HEK293 (cell line): ENCODE measurements around the gene AGO4.

Experiments
- BCL11A ChIP-seq: fragments of 450-650 bp; formaldehyde crosslinking; IDR thresholded peaks from 2 replicates; pipeline ENCODE4 v1.5.1; 2016; ENCODE audit warnings: low read depth, missing biosample characterization, missing genetic modification characterization
- EGR2 ChIP-seq: fragments of 450-650 bp; formaldehyde crosslinking; IDR thresholded peaks from 2 replicates; pipeline ENCODE4 v1.5.1; 2016; ENCODE audit warnings: low read depth, missing biosample characterization, missing genetic modification characterization
- FEZF1 ChIP-seq: fragments of 450-650 bp; formaldehyde crosslinking; IDR thresholded peaks from 2 replicates; pipeline ENCODE4 v1.5.1; 2016; ENCODE audit warnings: missing biosample characterization, missing genetic modification characterization
- IKZF3 ChIP-seq: fragments of 450-650 bp; IDR thresholded peaks from 2 replicates; pipeline ENCODE4 v1.5.0; 2018; ENCODE audit warnings: missing biosample characterization, mild to moderate bottlenecking, missing genetic modification characterization, moderate library complexity
- KLF16 ChIP-seq: fragments of 450-650 bp; formaldehyde crosslinking; IDR thresholded peaks from 2 replicates; pipeline ENCODE4 v1.5.1; 2017; ENCODE audit warnings: missing biosample characterization, missing genetic modification characterization
- KLF9 ChIP-seq: fragments of 450-650 bp; formaldehyde crosslinking; IDR thresholded peaks from 2 replicates; pipeline ENCODE4 v1.5.1; 2016; ENCODE audit warnings: missing biosample characterization, missing genetic modification characterization, low read depth
- SALL2 ChIP-seq: fragments of 450-650 bp; formaldehyde crosslinking; IDR thresholded peaks from 2 replicates; pipeline ENCODE4 v1.5.0; 2017; ENCODE audit warnings: missing biosample characterization, mild to moderate bottlenecking, missing genetic modification characterization, borderline replicate concordance
- SCRT1 ChIP-seq: fragments of 450-650 bp; formaldehyde crosslinking; IDR thresholded peaks from 2 replicates; pipeline ENCODE4 v1.5.1; 2016; ENCODE audit warnings: missing biosample characterization, missing genetic modification characterization, borderline replicate concordance
- SETDB1 ChIP-seq: IDR thresholded peaks from one replicate; pipeline ENCODE4 v1.6.1; 2017; ENCODE audit warnings: mild to moderate bottlenecking, low read length, moderate library complexity, mixed read lengths; ENCODE audit not compliant: insufficient read length
- ZBTB21 ChIP-seq: fragments of 450-650 bp; formaldehyde crosslinking; IDR thresholded peaks from 2 replicates; pipeline ENCODE4 v1.5.1; 2017; ENCODE audit warnings: missing biosample characterization, missing genetic modification characterization
- ZBTB48 ChIP-seq: fragments of 450-650 bp; formaldehyde crosslinking; IDR thresholded peaks from 2 replicates; pipeline ENCODE4 v1.5.1; 2016; ENCODE audit warnings: missing biosample characterization, missing genetic modification characterization
- ZBTB7A ChIP-seq: fragments of 450-650 bp; formaldehyde crosslinking; IDR thresholded peaks from 2 replicates; pipeline ENCODE4 v1.5.1; 2016; ENCODE audit warnings: low read depth, missing biosample characterization, missing genetic modification characterization
- ZFP41 ChIP-seq: fragments of 450-650 bp; formaldehyde crosslinking; IDR thresholded peaks from 2 replicates; pipeline ENCODE4 v1.5.1; 2016; ENCODE audit warnings: missing biosample characterization, missing genetic modification characterization, borderline replicate concordance
- ZNF10 ChIP-seq: fragments of 450-650 bp; formaldehyde crosslinking; IDR thresholded peaks from 2 replicates; pipeline ENCODE4 v1.5.1; 2017; ENCODE audit warnings: missing biosample characterization, missing genetic modification characterization
- ZNF114 ChIP-seq: fragments of 450-650 bp; formaldehyde crosslinking; IDR thresholded peaks from 2 replicates; pipeline ENCODE4 v1.5.0; 2017; ENCODE audit warnings: missing biosample characterization, missing genetic modification characterization
- ZNF121 ChIP-seq: fragments of 450-650 bp; formaldehyde crosslinking; IDR thresholded peaks from 2 replicates; pipeline ENCODE4 v1.5.1; 2016; ENCODE audit warnings: missing biosample characterization, missing genetic modification characterization
- ZNF132 ChIP-seq: fragments of 450-650 bp; formaldehyde crosslinking; IDR thresholded peaks from 2 replicates; pipeline ENCODE4 v1.5.1; 2017; ENCODE audit warnings: missing biosample characterization, missing genetic modification characterization, borderline replicate concordance
- ZNF155 ChIP-seq: fragments of 450-650 bp; formaldehyde crosslinking; IDR thresholded peaks from 2 replicates; pipeline ENCODE4 v1.5.1; 2016; ENCODE audit warnings: missing biosample characterization, missing genetic modification characterization
- ZNF169 ChIP-seq: fragments of 450-650 bp; formaldehyde crosslinking; IDR thresholded peaks from 2 replicates; pipeline ENCODE4 v1.5.1; 2016; ENCODE audit warnings: missing biosample characterization, missing genetic modification characterization
- ZNF175 ChIP-seq: fragments of 450-650 bp; formaldehyde crosslinking; IDR thresholded peaks from 2 replicates; pipeline ENCODE4 v1.5.1; 2016; ENCODE audit warnings: missing biosample characterization, missing genetic modification characterization
- ZNF202 ChIP-seq: fragments of 450-650 bp; formaldehyde crosslinking; IDR thresholded peaks from 2 replicates; pipeline ENCODE4 v1.5.1; 2016; ENCODE audit warnings: missing biosample characterization, missing genetic modification characterization, borderline replicate concordance
- ZNF211 ChIP-seq: fragments of 450-650 bp; formaldehyde crosslinking; IDR thresholded peaks from 2 replicates; pipeline ENCODE4 v1.5.1; 2016; ENCODE audit warnings: low read depth, missing biosample characterization, missing genetic modification characterization
- ZNF23 ChIP-seq: fragments of 450-650 bp; formaldehyde crosslinking; IDR thresholded peaks from 2 replicates; pipeline ENCODE4 v1.5.1; 2016; ENCODE audit warnings: missing biosample characterization, missing genetic modification characterization, borderline replicate concordance
- ZNF248 ChIP-seq: fragments of 450-650 bp; formaldehyde crosslinking; IDR thresholded peaks from 2 replicates; pipeline ENCODE4 v1.5.1; 2017; ENCODE audit warnings: missing biosample characterization, missing genetic modification characterization
- ZNF266 ChIP-seq: fragments of 450-650 bp; formaldehyde crosslinking; IDR thresholded peaks from 2 replicates; pipeline ENCODE4 v1.5.1; 2016; ENCODE audit warnings: missing biosample characterization, missing genetic modification characterization, low read depth
- ZNF302 ChIP-seq: fragments of 450-650 bp; formaldehyde crosslinking; IDR thresholded peaks from 2 replicates; pipeline ENCODE4 v1.5.1; 2016; ENCODE audit warnings: missing biosample characterization, missing genetic modification characterization, low read depth
- ZNF341 ChIP-seq: fragments of 450-650 bp; formaldehyde crosslinking; IDR thresholded peaks from 2 replicates; pipeline ENCODE4; 2016; ENCODE audit warnings: low read depth, missing biosample characterization, missing genetic modification characterization
- ZNF350 ChIP-seq: fragments of 450-650 bp; formaldehyde crosslinking; IDR thresholded peaks from 2 replicates; pipeline ENCODE4 v1.5.0; 2017; ENCODE audit warnings: missing biosample characterization, mild to moderate bottlenecking, missing genetic modification characterization
- ZNF404 ChIP-seq: fragments of 450-650 bp; formaldehyde crosslinking; IDR thresholded peaks from 2 replicates; pipeline ENCODE4 v1.5.1; 2017; ENCODE audit warnings: missing biosample characterization, missing genetic modification characterization
- ZNF426 ChIP-seq: fragments of 450-650 bp; formaldehyde crosslinking; IDR thresholded peaks from 2 replicates; pipeline ENCODE4 v1.5.1; 2017; ENCODE audit warnings: missing biosample characterization, missing genetic modification characterization, mild to moderate bottlenecking, inconsistent platforms, moderate library complexity
- ZNF449 ChIP-seq: fragments of 450-650 bp; formaldehyde crosslinking; IDR thresholded peaks from 2 replicates; pipeline ENCODE4 v1.5.1; 2017; ENCODE audit warnings: missing biosample characterization, mild to moderate bottlenecking, missing genetic modification characterization, moderate library complexity
- ZNF530 ChIP-seq: fragments of 450-650 bp; formaldehyde crosslinking; IDR thresholded peaks from 2 replicates; pipeline ENCODE4 v1.5.1; 2016; ENCODE audit warnings: low read depth, missing biosample characterization, missing genetic modification characterization
- ZNF555 ChIP-seq: fragments of 450-650 bp; formaldehyde crosslinking; conservative IDR thresholded peaks from 2 replicates; pipeline ENCODE4 v1.5.1; 2017; ENCODE audit warnings: missing biosample characterization, mild to moderate bottlenecking, missing genetic modification characterization, inconsistent platforms
- ZNF560 ChIP-seq: fragments of 450-650 bp; formaldehyde crosslinking; IDR thresholded peaks from 2 replicates; pipeline ENCODE4 v1.5.1; 2017; ENCODE audit warnings: missing biosample characterization, missing genetic modification characterization, borderline replicate concordance
- ZNF623 ChIP-seq: fragments of 450-650 bp; formaldehyde crosslinking; IDR thresholded peaks from 2 replicates; pipeline ENCODE4 v1.5.1; 2016; ENCODE audit warnings: missing biosample characterization, missing genetic modification characterization
- ZNF658 ChIP-seq: fragments of 450-650 bp; formaldehyde crosslinking; IDR thresholded peaks from 2 replicates; pipeline ENCODE4; 2016; ENCODE audit warnings: missing biosample characterization, missing genetic modification characterization
- ZNF677 ChIP-seq: fragments of 450-650 bp; IDR thresholded peaks from 2 replicates; pipeline ENCODE4 v1.5.0; 2018; ENCODE audit warnings: missing biosample characterization, mild to moderate bottlenecking, missing genetic modification characterization, moderate library complexity
- ZNF701 ChIP-seq: fragments of 450-650 bp; formaldehyde crosslinking; IDR thresholded peaks from 2 replicates; pipeline ENCODE4 v1.5.1; 2016; ENCODE audit warnings: missing biosample characterization, missing genetic modification characterization
- ZNF704 ChIP-seq: fragments of 450-650 bp; formaldehyde crosslinking; IDR thresholded peaks from 2 replicates; pipeline ENCODE4 v1.5.1; 2016; ENCODE audit warnings: missing biosample characterization, missing genetic modification characterization
- ZNF76 ChIP-seq: fragments of 450-650 bp; formaldehyde crosslinking; IDR thresholded peaks from 2 replicates; pipeline ENCODE4; 2016; ENCODE audit warnings: low read depth, missing biosample characterization, missing genetic modification characterization, borderline replicate concordance
- ZNF768 ChIP-seq: fragments of 450-650 bp; formaldehyde crosslinking; IDR thresholded peaks from 2 replicates; pipeline ENCODE4 v1.5.1; 2018; ENCODE audit warnings: missing biosample characterization, mild to moderate bottlenecking, missing genetic modification characterization
- ZNF791 ChIP-seq: fragments of 450-650 bp; formaldehyde crosslinking; IDR thresholded peaks from 2 replicates; pipeline ENCODE4 v1.5.1; 2016; ENCODE audit warnings: missing biosample characterization, missing genetic modification characterization
- ZNF843 ChIP-seq: fragments of 450-650 bp; formaldehyde crosslinking; IDR thresholded peaks from 2 replicates; pipeline ENCODE4 v1.5.1; 2016; ENCODE audit warnings: missing biosample characterization, missing genetic modification characterization

The AGO4 gene

GRCh38 chr1:35769188-35769758 lies 38.5 kb upstream of the AGO4 start (continued):
- no peak for TF ChIP-seq ZNF114 (tag by site-specific recombination)
- TF ChIP-seq ZNF76 (tag by site-specific recombination): peak; percentile 57
- no peak for TF ChIP-seq ZBTB7A (tag by site-specific recombination)
- no peak for TF ChIP-seq ZNF169
- no peak for TF ChIP-seq ZNF302 (tag by site-specific recombination)
- no peak for TF ChIP-seq ZFP41
- TF ChIP-seq ZNF449: no peak
- TF ChIP-seq BCL11A (tag by site-specific recombination): peak; percentile 28; the same call in 1 of the 2 replicates
- TF ChIP-seq ZNF121 (tag by site-specific recombination): no peak
- no peak; the same call in 1 of the 2 replicates for TF ChIP-seq ZNF10 (tag by site-specific recombination)
- no peak for TF ChIP-seq ZNF658 (tag by site-specific recombination)
- TF ChIP-seq FEZF1 (tag by site-specific recombination): no peak
- TF ChIP-seq EGR2 (tag by site-specific recombination): no peak; the same call in 1 of the 2 replicates
- no peak for TF ChIP-seq ZNF677 (tag by site-specific recombination)
- TF ChIP-seq ZNF155 (tag by site-specific recombination): no peak
- TF ChIP-seq ZNF701 (tag by site-specific recombination): no peak
- no peak for TF ChIP-seq ZNF623 (tag by site-specific recombination)
- no peak for TF ChIP-seq ZNF426 (tag by site-specific recombination)
- no peak for TF ChIP-seq ZNF530 (tag by site-specific recombination)
- no peak for TF ChIP-seq SETDB1
- TF ChIP-seq KLF16: no peak
- no peak for TF ChIP-seq ZNF202 (tag by site-specific recombination)
- TF ChIP-seq ZNF843: no peak
- TF ChIP-seq ZNF555 (tag by site-specific recombination): no peak
- TF ChIP-seq ZNF175: no peak
- no peak for TF ChIP-seq ZNF350 (tag by site-specific recombination)
- no peak; the same call in 1 of the 2 replicates for TF ChIP-seq KLF9 (tag by site-specific recombination)
- no peak for TF ChIP-seq ZNF132
- no peak for TF ChIP-seq ZNF404 (tag by site-specific recombination)
- TF ChIP-seq ZBTB21 (tag by site-specific recombination): no peak
- TF ChIP-seq IKZF3 (tag by site-specific recombination): peak; percentile 54
- peak; percentile 63 for TF ChIP-seq ZBTB48
- TF ChIP-seq ZNF768 (tag by site-specific recombination): no peak
- TF ChIP-seq ZNF704 (tag by site-specific recombination): no peak
- no peak for TF ChIP-seq SCRT1 (tag by site-specific recombination)
- no peak for TF ChIP-seq ZNF266 (tag by site-specific recombination)
- TF ChIP-seq ZNF560: no peak
- TF ChIP-seq ZNF248 (tag by site-specific recombination): no peak
- no peak for TF ChIP-seq ZNF341 (tag by site-specific recombination)
- no peak for TF ChIP-seq ZNF211
- TF ChIP-seq ZNF23: no peak
- TF ChIP-seq ZNF791: no peak
- no peak for TF ChIP-seq SALL2 (tag by site-specific recombination)
